ENCODE results near the gene SRA1. TPM values are rescaled to one million over a fixed set of nuclear protein-coding genes. Genes with fewer than 3 reads are reported as not detected.

The SRA1 gene
- total and polyA plus RNA-seq, 2 of the 13 experiments (the other 11 are each of a cell fraction or from before 2014, with no cell fraction given), result 14.2 to 32.8 TPM

GRCh38 chr5:140564196-140565023, 7.1 kb upstream of the SRA1 start, which contains the start of the genes APBB3 and SLC35A4 (continued):
- TF ChIP-seq RXRB (CRISPR knock-in tag; IDR thresholded peaks at IDR 0.05; ENCODE audit: borderline replicate concordance) (no peak), ZEB1 (IDR thresholded peaks at IDR 0.05; ENCODE audit: insufficient replicate concordance, low read depth) (no peak), PLSCR1 (CRISPR knock-in tag; IDR thresholded peaks at IDR 0.05; ENCODE audit: borderline replicate concordance) (no peak), ZHX2 (IDR thresholded peaks at IDR 0.05; ENCODE audit: low read depth) (peak; percentile 74), ZHX2 (CRISPR knock-in tag; IDR thresholded peaks at IDR 0.05; ENCODE audit: borderline replicate concordance) (no peak), IRX3 (CRISPR knock-in tag; IDR thresholded peaks at IDR 0.05; ENCODE audit: borderline replicate concordance, low read depth) (no peak), NFYB (CRISPR knock-in tag; IDR thresholded peaks at IDR 0.05) (no peak; the same call in 1 of the 2 replicates), SRY (CRISPR knock-in tag; IDR thresholded peaks at IDR 0.05) (no peak), BRCA1 (CRISPR knock-in tag; IDR thresholded peaks at IDR 0.05) (no peak), ZNF597 (CRISPR knock-in tag; IDR thresholded peaks at IDR 0.05) (no peak), NFIC (IDR thresholded peaks at IDR 0.05; ENCODE audit: low read length) (no peak), CERS6 (CRISPR knock-in tag; IDR thresholded peaks at IDR 0.05) (no peak), ZSCAN22 (CRISPR knock-in tag; IDR thresholded peaks at IDR 0.05) (no peak), PPARG (CRISPR knock-in tag; conservative IDR thresholded peaks at IDR 0.05) (no peak), ZFP36 (IDR thresholded peaks at IDR 0.05; ENCODE audit: borderline replicate concordance, low read depth, low read length, partially characterized antibody) (no peak), XRCC5 (optimal IDR thresholded peaks at IDR 0.05; ENCODE audit: low read length) (no peak)
- TF ChIP-seq, protein P1, sequence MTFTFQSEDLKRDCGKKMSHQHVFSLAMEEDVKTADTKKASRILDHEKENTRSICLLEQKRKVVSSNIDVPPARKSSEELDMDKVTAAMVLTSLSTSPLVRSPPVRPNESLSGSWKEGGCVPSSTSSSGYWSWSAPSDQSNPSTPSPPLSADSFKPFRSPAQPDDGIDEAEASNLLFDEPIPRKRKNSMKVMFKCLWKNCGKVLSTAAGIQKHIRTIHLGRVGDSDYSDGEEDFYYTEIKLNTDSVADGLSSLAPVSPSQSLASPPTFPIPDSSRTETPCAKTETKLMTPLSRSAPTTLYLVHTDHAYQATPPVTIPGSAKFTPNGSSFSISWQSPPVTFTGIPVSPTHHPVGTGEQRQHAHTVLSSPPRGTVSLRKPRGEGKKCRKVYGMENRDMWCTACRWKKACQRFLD (CRISPR knock-in tag; IDR thresholded peaks at IDR 0.05; ENCODE audit: borderline replicate concordance), result no peak

Data from HepG2 (cell line).